Measurements from ENCODE around the gene SBF1.
"Not testable (repeated sequence)": the region's sequence is repeated elsewhere in the genome, so short reads cannot be mapped to it uniquely, and the experiment has no call there.

The SBF1 gene, protein sequence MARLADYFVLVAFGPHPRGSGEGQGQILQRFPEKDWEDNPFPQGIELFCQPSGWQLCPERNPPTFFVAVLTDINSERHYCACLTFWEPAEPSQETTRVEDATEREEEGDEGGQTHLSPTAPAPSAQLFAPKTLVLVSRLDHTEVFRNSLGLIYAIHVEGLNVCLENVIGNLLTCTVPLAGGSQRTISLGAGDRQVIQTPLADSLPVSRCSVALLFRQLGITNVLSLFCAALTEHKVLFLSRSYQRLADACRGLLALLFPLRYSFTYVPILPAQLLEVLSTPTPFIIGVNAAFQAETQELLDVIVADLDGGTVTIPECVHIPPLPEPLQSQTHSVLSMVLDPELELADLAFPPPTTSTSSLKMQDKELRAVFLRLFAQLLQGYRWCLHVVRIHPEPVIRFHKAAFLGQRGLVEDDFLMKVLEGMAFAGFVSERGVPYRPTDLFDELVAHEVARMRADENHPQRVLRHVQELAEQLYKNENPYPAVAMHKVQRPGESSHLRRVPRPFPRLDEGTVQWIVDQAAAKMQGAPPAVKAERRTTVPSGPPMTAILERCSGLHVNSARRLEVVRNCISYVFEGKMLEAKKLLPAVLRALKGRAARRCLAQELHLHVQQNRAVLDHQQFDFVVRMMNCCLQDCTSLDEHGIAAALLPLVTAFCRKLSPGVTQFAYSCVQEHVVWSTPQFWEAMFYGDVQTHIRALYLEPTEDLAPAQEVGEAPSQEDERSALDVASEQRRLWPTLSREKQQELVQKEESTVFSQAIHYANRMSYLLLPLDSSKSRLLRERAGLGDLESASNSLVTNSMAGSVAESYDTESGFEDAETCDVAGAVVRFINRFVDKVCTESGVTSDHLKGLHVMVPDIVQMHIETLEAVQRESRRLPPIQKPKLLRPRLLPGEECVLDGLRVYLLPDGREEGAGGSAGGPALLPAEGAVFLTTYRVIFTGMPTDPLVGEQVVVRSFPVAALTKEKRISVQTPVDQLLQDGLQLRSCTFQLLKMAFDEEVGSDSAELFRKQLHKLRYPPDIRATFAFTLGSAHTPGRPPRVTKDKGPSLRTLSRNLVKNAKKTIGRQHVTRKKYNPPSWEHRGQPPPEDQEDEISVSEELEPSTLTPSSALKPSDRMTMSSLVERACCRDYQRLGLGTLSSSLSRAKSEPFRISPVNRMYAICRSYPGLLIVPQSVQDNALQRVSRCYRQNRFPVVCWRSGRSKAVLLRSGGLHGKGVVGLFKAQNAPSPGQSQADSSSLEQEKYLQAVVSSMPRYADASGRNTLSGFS (N-terminal part only)

DNA sequence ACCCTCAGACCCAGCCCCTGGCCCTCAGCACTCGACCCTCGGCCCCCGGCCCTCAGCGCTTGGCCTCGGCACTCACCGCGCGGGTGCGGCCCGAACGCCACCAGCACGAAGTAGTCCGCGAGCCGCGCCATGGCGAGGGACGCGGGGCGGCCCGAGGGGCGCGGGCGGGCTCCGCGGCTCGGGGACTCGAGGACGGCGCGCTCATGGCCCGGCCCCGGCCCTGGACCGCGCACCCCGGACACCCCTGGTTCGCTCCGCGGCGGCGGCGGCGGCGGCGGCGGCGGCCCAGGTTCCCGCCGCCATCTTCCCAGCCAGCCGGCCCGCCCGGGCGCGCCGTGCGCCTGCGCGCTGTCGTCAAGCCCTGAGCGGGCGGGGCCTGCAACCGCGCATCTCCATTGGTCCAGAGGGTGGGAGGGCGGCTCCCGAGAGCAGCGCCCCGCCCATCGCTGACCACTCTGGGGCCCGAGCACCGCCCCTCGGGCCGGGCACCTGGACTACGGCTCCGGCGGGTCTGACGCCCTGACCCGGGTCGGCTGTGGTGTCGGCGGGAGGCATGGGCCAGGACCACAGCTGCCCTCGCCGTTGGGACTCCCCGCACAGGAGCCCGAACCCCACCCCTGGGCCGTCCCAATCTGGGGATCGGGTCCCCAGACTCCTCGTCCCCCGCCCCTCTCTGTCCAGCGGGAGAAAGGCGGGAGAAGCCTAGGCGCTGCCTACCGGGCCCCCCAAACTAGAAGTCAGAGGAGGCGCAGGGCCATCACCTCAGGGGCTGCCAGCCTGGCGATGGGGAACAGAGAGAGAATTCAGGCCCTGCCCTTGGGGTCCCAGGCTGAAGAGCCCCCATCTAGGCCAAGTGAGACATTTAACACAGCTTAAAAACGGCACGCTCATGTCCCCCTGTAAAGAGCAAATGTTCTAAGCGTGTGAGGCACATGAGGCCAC is at the start of gene SBF1:
TSS of gene SBF1 (minus strand) at position 326 of the 942 bp plus-strand sequence. CDS start at position 131, 195 bp downstream.
- peak; percentile 92 for DNase-seq

DNA sequence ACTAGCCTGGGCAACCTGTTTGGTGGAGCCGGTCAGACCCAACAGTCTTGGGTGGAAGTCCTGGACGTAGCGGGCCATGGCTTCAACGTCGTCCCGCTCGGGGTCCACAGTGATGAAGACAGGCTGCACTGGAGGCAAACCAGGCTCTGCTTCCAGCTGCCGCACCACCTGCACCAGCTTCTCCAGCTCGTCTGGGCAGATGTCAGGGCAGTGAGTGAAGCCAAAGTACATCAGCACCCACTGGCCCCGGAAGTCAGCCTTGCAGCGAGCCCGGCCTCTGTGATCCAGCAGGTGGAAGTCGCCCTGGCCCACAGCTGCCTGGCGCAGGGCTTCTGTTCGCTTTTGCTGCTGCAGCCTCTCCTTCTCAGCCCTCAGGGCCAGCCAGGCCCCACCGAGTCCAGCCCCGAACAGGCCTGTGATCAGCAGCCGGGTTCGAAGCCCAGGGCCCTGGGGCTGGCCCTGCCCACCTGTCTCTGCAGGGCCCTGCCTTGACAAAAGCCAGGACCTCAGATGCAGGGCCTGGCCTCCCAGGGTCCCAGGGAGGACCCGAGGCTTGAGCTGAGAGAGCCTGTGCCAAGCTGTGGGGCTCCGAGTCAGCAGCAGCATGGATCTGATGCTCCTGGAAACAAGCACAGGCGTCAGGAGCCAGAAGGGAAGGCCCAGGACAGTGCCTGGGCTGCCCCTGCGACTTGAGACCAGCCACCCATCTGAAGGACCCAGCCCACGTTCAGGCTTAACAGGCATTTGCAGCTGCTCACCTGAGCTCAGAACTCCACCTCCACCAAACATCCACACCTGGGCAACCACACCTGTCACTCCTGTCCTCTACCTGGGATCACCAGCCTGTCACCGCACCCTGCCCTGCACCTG is 49.2 kb upstream of the SBF1 start:
- no peak for DNase-seq

DNA sequence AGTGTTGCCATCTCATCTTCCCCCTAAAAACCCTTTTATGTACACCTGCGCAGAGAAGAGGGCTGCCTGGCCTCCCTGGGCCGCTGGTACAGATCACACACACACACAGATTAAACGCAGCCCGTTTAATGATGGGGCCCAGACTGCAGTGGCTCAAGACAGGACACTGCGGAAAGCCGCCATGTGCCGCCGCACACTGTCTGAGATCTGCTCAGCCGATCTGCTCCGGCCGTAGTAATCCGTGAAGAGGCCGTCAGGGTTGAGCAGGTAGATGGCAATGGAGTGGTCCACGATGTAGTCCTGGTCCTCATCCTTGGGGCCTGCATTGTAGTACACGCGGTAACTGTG is 48.6 kb upstream of the SBF1 start:
- no peak for DNase-seq

DNA sequence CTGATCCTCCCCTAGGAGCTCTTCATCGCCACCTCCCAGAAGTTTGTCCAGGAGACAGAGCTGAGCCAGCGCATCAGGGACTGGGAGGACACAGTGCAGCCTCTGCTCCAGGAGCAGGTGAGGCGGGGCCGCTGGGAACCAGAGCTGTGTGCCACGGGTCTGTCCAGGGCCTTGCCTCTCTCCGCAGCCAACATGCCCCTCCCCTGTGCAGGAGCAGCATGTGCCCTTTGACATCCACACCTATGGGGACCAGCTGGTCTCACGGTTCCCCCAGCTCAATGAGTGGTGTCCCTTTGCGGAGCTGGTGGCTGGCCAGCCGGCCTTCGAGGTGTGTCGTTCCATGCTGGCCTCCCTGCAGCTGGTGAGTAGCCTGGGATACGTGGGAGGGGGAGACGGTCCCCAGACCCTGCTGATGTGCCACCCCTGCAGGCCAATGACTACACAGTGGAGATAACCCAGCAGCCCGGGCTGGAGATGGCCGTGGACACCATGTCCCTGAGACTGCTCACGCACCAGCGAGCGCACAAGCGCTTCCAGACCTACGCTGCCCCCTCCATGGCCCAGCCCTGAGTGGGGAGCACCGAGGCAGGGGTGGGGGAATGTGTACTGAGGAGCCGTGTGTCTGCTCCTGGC is 48.1 kb upstream of the SBF1 start:
- DNase-seq: no peak

DNA sequence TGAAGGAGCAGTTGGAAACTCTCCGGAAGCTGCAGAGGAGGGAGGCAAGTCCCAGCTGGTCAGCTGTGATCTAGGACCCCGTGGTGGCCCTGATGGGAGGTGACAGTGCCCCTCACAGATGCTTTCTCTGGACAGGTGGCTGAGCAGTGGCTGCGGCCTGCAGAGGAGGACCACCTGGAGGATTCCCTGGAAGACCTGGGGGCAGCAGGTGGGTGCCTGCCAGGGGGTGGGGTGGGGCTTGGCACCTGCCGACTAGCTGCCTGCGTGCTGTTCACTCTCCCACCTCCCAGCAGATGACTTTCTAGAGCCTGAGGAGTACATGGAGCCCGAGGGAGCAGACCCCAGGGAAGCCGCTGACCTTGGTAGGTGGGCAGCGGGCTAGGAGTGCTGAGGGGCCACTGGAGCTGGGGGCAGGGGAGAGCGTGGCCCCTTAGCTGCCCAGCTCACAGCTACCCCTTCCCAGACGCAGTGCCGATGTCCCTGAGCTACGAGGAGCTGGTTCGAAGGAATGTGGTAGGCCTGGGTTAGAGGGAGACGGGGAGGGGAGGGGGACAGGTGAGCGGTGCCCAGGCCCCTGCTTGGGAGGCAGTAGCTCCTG is 47.5 kb upstream of the SBF1 start:
- no peak for DNase-seq

DNA sequence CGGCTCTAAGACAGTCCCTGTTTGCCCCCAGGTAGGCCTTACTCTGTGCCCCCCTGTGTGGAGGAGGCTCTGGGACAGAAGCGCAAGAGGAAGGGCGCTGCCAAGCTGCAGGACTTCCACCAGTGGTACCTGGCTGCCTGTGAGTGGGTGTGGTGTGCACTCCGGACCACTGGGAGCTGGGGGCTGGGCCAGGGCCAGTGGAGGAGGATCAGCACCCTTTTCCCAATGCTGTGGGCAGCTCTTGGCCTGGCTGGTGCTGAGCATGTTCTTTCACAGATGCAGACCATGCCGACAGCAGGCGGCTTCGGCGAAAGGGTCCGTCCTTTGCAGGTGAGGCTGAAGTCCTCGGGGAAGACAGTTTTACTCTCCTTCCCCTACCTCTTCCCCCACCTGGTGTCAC is 46.9 kb upstream of the SBF1 start:
- DNase-seq: no peak

DNA sequence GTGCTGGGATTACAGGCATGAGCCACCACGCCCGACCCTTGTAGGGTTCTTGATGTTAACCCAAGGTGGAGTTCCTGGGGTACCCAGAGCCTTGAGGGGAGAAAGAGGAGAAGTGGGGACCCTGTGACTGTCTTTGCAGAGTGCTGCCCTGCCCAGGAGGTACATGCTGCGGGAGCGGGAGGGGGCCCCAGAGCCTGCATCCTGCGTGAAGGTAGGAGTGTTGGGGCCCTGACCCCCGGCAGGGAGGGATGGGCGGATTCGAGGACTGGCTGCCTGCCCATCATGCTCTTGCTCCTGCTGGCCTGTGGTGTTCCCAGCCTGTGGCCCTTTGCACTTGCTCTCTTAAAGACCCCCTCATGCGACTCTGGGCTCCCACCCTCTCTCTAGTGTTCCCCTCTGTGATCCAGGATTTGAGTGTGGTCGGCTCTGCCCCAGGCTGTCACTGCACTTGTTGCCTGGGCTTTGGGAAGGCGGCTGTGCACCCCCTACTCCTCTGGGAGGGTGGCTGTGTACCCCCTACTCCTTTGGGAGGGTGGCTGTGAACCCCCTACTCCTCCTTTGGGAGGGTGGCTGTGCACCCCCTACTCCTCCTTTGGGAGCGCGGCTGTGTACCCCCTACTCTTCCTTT is 46.1 kb upstream of the SBF1 start:
- DNase-seq: no peak

DNA sequence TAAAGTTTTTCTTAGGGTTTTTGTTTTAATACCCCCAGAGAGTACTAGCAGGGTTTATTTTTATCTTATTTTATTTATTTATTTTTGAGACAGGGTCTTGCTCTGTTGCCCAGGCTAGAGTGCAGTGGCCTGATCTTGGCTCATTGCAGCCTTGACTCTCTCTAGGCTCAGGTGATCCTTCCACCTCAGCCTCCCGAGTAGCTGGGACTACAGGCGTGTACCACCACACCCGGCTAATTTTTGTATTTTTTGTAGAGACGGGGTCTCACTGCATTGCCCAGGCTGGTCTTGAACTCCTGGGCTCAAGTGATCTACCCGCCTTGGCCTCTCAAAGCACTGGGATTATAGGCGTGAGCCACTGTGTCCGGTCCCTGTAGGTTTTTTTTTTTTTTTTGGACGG is 45.3 kb upstream of the SBF1 start:
- DNase-seq: not testable (repeated sequence)

DNA sequence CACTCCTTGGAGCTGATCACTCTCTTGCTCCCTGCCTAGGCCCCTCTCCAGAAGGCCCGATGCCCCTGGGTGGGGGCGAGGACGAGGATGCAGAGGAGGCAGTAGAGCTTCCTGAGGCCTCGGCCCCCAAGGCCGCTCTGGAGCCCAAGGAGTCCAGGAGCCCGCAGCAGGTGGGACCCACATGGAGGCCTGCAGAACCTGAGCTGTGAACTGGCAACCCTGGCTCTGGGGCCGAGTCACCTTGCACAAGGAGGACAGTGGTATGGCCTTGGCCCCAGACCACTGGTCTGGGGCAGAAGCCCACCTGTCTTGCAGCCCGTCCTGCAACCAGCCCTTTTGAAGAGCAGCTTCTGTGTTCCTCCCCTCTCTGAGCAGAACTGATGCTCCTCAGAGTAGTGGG is 44.3 kb upstream of the SBF1 start:
- DNase-seq: no peak

DNA sequence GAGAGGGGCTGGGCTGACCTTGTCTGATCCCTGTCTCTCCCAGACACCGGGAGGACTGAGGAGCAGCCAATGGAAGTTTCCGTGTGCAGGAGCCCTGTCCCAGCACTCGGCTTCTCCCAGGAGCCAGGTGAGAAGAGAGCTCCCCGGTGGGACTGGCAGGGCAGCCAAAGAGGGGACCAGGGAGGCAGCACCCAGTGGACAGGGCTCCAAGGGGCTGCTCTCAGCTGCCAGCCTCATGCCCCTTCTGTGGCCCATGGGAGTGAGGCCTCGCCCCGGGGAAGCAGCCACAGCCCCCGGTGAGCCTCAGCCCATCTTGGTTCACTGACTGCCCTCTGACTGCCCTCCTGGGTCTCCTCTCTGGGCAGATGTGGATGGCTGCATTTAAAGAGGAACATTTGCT is 43.8 kb upstream of the SBF1 start:
- no peak for DNase-seq

DNA sequence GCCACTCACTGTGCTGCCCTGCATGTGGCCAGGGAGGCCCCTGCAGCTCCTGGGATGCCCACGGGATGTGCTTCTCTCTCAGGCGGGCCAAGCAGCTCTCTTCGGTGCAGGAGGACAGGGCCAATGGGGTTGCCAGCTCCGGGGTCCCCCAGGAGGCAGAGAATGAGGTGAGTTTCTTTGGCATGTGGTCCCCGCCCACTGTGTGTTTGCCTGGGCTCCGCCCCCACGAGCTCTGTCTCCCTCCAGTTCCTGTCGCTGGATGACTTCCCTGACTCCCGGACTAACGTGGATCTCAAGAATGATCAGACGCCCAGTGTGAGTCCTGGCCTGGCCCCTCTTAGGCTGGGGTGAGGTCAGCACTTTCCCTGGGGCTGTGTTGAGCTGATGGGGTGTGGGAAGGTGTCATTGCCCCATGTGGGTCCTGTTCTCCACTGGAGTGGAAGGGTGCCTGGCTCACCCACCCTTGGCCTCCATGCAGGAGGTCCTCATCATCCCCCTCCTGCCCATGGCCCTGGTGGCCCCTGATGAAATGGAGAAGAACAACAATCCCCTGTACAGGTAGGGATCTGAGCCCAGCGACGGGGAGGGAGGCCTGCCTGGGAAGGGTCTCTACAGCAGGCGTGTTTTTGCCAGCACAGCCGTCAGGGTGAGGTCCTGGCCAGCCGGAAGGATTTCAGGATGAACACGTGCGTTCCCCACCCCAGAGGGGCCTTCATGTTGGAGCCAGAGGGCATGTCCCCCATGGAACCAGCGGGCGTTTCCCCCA is 42.8 kb upstream of the SBF1 start:
- DNase-seq: no peak

DNA sequence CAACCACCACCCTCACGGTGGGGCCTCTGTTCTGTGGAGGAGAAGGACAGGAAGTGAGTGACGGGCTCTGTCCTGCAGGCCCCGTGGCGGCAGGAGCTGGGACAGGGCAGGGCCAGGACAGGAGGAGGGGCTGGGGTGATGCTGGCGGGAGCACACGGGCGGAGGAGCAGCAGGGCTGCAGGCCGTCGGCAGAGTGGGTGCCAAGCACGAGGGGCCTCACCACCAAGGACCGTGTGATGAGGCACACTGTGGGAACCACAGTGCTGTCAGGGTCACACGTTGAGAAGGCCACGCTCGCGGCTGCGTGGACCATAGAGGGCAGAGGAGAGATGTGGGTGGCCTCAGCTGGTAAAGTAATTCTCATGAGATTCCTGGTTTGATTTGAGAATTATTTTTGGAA is 42.1 kb upstream of the SBF1 start:
- no peak for DNase-seq

DNA sequence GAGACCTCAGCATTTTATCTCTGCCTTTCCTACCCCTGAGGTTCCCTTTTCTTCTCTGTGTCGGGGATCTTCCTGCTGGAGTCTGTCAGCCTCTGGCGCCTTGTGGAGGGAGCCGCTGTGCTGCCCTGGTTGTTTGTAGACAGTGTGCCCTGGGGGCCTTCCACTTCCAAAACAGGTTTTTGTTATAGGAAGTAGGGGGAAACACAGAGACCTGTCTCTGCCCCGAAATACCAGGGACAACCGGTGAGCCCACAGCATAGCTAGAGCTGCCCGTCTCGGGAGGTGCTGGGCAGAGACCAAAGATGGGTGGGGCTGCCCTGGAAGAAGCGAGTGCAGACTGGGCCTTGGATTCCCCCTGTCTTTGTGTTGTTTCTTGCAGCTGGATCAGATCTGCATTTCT is 41.2 kb upstream of the SBF1 start:
- DNase-seq: no peak

DNA sequence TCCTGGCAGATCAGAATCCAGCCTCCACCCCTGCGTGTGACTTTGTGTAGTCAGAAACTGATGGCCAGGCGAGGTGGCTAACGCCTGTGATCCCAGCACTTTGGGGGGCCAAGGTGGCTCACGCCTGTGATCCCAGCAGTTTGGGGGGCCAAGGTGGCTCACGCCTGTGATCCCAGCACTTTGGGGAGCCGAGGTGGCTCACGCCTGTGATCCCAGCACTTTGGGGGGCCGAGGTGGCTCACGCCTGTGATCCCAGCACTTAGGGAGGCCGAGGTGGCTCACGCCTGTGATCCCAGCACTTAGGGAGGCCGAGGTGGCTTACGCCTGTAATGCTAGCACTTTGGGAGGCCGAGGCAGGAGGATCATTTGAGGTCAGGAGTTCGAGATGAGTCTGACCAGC is 38.3 kb upstream of the SBF1 start:
- no peak for DNase-seq

DNA sequence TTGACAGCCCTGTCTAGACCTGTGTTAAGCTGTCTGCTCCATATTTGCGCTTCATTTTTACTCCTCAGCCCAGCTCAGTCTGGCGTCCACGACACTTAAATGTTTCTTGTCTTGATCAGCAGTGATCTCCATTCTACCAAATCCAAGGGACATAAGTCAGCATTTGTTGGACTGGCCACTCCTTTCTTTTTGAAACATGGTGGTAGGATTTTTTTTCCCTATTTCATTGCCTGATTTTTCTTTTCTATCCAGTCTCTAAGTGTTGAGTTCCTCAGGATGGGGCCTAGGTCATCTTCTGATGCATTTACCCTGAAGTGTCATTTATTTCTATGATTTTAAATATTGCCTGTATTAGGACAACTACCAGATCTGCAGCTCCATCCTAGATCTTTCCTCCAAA is 34.1 kb upstream of the SBF1 start:
- no peak for DNase-seq

DNA sequence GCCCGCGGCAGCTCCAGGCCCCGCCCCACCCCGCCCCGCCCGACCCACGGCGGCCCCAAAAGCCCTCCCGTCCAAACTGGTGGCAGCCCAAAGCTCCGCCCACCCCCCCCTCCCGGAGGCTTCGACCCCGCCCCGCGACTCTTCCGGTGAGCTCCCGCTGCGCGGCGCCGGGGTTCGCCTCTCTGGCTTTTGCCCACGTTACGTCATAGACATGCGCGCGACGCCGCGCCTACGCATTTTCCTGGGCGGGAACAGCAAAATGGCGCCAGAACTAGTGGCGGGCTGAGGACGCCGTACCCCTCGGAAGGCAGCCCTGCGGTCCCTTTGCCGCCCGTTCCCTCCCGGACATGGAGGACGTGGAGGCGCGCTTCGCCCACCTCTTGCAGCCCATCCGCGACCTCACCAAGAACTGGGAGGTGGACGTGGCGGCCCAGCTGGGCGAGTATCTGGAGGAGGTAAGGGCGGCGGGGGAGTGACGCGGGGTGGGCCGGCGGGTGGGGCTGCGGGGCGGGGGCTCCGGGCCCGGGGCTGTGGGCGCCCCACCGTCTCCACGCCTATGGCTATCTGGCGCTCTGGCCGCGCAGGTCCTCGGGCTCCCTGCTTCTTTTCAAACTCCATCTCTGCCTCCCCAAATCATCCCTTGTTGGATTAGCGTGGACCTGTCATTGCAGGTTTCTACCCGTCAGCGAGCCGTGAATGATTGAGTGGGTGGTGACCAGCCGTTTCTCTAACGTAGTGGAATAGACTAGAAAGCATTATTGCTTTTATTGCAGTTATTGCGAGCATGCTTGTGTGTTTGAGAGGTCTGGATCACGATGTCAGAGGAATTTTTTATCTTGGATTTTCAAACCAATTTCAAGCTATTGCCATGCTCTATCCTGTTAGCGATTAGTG is 33.4 kb upstream of the SBF1 start, which contains the start of gene NCAPH2:
TSS of gene NCAPH2 (plus strand) at position 234 of the 894 bp plus-strand sequence. CDS start at position 348, 114 bp downstream.
- DNase-seq: peak; percentile 99

DNA sequence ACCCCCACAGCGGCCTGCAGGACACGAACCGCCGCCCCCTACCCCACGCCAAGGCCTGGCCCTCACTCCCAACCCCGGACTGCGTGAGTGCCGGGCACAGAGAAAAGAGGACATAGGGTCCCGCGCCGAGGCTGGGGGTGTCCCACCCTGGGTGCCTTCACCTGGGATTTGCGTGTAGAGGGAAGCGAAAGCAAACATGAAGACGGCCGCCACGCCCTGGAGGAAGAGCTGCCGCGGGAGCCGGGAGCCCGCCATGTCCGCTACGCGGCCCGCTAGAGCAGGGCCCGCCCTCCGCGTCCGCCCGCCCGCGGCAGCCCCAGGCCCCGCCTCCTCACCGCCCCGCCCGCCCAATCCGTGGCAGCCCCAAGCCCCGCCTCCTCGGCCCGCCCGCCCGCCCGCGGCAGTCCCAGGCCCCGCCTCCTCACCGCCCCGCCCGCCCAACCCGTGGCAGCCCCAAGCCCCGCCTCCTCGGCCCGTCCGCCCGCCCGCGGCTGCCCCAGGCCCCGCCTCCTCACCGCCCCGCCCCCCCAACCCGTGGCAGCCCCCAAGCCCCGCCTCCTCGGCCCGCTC is 32.7 kb upstream of the SBF1 start, which contains the start of gene LMF2:
TSS of gene LMF2 (minus strand) at position 282 of the 570 bp plus-strand sequence. CDS start at position 255, 27 bp downstream.
- peak; percentile 94 for DNase-seq

Measured in activated CD4-positive, alpha-beta T cell treated with anti-CD3 and anti-CD28 coated beads for 48 hours (primary cell).